BE2C (cell line): ENCODE data around the gene SND1.

Experiments
- DNase-seq: peaks from one replicate; pipeline ENCODE4 v3.0.0-alpha.2; 2020
- H3K27me3 ChIP-seq: fragments of 250-450 bp; sonication (Bioruptor Pico); 2 replicates; pipeline ENCODE4 v1.5.1; 2020; ENCODE audit warnings: mild to moderate bottlenecking
- H3K36me3 ChIP-seq: fragments of 250-450 bp; sonication (Bioruptor Pico); 2 replicates; pipeline ENCODE4 v1.5.1; 2020; ENCODE audit warnings: mild to moderate bottlenecking
- H3K4me1 ChIP-seq: fragments of 250-450 bp; sonication (Bioruptor Pico); 2 replicates; pipeline ENCODE4 v1.5.1; 2020
- H3K4me3 ChIP-seq: 2 replicates; pipeline ENCODE4 v1.5.1; 2011; ENCODE audit warnings: low read depth, low read length
- H3K9me3 ChIP-seq: fragments of 250-450 bp; sonication (Bioruptor Pico); 2 replicates; pipeline ENCODE4 v1.5.1; 2020
- CTCF ChIP-seq: IDR thresholded peaks from 2 replicates; pipeline ENCODE4 v1.5.1; 2012; ENCODE audit warnings: mild to moderate bottlenecking, low read depth, low read length

Gene SND1

GRCh38 chr7:127770885-127771284 is 118.9 kb downstream of the SND1 start:
- Histone ChIP-seq H3K4me3 (no peak overlapping the region), H3K36me3 (no peaks in the 10 kb centered on the region), H3K27me3 (no peaks in the 10 kb centered on the region), H3K4me1 (peaks cover 4% of the 10 kb centered on the region), H3K9me3 (no peaks in the 10 kb centered on the region)
- no peak for TF ChIP-seq CTCF
- no peak for DNase-seq

- no peak for DNase-seq
- Histone ChIP-seq H3K9me3 (no peaks in the 10 kb centered on the region), H3K36me3 (no peaks in the 10 kb centered on the region), H3K27me3 (no peaks in the 10 kb centered on the region), H3K4me1 (peaks cover 4% of the 10 kb centered on the region), H3K4me3 (no peak overlapping the region)
- no peak for TF ChIP-seq CTCF
Observed at GRCh38 chr7:127771707-127772106, 119.7 kb downstream of the SND1 start.

- no peak for DNase-seq
- no peak for TF ChIP-seq CTCF
- H3K27me3 ChIP-seq: no peaks in the 10 kb centered on the region
- peaks cover 9% of the 10 kb centered on the region for H3K4me1 ChIP-seq
- H3K36me3 ChIP-seq: no peaks in the 10 kb centered on the region
- no peaks in the 10 kb centered on the region for H3K9me3 ChIP-seq
- H3K4me3 ChIP-seq: no peak overlapping the region
Observed at GRCh38 chr7:127776776-127777386, 124.9 kb downstream of the SND1 start.

- TF ChIP-seq CTCF: no peak
- H3K4me3 ChIP-seq: no peak overlapping the region
- peaks cover 20% of the 10 kb centered on the region for H3K4me1 ChIP-seq
- no peak for DNase-seq
- no peaks in the 10 kb centered on the region for H3K36me3 ChIP-seq
- H3K27me3 ChIP-seq: no peaks in the 10 kb centered on the region
- no peaks in the 10 kb centered on the region for H3K9me3 ChIP-seq
Observed at GRCh38 chr7:127780489-127780888, 128.5 kb downstream of the SND1 start.

GRCh38 chr7:127781081-127781480 is 129.1 kb downstream of the SND1 start:
- H3K4me3 ChIP-seq: no peak overlapping the region
- no peak for TF ChIP-seq CTCF
- DNase-seq: no peak
- H3K9me3 ChIP-seq: no peaks in the 10 kb centered on the region
- peaks cover 20% of the 10 kb centered on the region for H3K4me1 ChIP-seq
- no peaks in the 10 kb centered on the region for H3K36me3 ChIP-seq
- no peaks in the 10 kb centered on the region for H3K27me3 ChIP-seq

- Histone ChIP-seq H3K27me3 (no peaks in the 10 kb centered on the region), H3K4me1 (peaks cover 20% of the 10 kb centered on the region), H3K4me3 (no peak overlapping the region), H3K9me3 (no peaks in the 10 kb centered on the region), H3K36me3 (no peaks in the 10 kb centered on the region)
- no peak for TF ChIP-seq CTCF
- DNase-seq: peak; percentile 55
Observed at GRCh38 chr7:127782075-127782474, 130.1 kb downstream of the SND1 start.
